Thyroid gland (tissue), 4 donors: ENCODE measurements around the gene PTGFR.

Source experiments
- POLR2A ChIP-seq, 2 donors: fragments of 450-650 bp; IDR thresholded peaks; one replicate each; pipeline ENCODE4 v1.6.1; 2017; ENCODE audit warnings: antibody characterized with exemption in 2 of 2, mild to moderate bottlenecking in 2 of 2, moderate library complexity in 1 of 2
- TF ChIP-seq, protein P1 (sequence below), 6 experiments: fragments of 200-600 bp in 3 of 6; fragments of 450-650 bp in 3 of 6; sonication (generic) in 3 of 6; IDR thresholded peaks; one replicate each; pipeline ENCODE4 v1.5.1; 2016 to 2019; ENCODE audit warnings: antibody characterized with exemption in 6 of 6, mild to moderate bottlenecking in 2 of 6, inconsistent platforms in 1 of 6, moderate library complexity in 1 of 6

DNA sequence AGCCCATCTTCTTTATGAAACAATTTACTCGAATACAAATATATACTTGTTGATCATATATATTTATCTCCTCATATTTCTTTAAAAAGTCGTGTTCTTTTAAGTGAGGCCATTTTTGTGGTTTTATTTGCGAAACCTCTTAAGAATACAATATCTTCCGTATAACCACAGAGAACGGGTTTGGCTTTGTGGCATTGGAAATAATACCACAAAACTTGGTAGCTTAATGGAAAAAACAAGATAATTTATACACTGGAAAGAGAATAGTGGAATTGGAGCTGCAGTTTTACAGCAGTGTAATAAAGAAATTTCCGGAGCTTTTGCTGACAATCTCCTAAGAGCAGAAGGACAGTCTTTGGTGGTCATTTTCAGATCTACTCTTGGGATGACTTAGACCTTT is 29.4 kb downstream of the PTGFR start:
- TF ChIP-seq, protein P1, sequence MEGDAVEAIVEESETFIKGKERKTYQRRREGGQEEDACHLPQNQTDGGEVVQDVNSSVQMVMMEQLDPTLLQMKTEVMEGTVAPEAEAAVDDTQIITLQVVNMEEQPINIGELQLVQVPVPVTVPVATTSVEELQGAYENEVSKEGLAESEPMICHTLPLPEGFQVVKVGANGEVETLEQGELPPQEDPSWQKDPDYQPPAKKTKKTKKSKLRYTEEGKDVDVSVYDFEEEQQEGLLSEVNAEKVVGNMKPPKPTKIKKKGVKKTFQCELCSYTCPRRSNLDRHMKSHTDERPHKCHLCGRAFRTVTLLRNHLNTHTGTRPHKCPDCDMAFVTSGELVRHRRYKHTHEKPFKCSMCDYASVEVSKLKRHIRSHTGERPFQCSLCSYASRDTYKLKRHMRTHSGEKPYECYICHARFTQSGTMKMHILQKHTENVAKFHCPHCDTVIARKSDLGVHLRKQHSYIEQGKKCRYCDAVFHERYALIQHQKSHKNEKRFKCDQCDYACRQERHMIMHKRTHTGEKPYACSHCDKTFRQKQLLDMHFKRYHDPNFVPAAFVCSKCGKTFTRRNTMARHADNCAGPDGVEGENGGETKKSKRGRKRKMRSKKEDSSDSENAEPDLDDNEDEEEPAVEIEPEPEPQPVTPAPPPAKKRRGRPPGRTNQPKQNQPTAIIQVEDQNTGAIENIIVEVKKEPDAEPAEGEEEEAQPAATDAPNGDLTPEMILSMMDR (IDR thresholded peaks at IDR 0.05) = no peak
- no peak for TF ChIP-seq POLR2A (IDR thresholded peaks at IDR 0.05)
